SK-N-SH (cell line): ENCODE data around the gene AGO1. TPM values are rescaled to one million over a fixed set of nuclear protein-coding genes. Genes with fewer than 3 reads are reported as not detected.

Experiments
- CTCF ChIA-PET: fragments of 300-600, 350-600 bp; formaldehyde crosslinking; extraction: SDS; loops from one replicate; lab custom pipeline; 2021; lab: Yijun Ruan, JAX
- POLR2A ChIA-PET: fragments of 350-600 bp; sonication (Branson Sonifier 250); formaldehyde crosslinking; extraction: SDS; loops from one replicate; lab custom pipeline; 2020; ENCODE audit warnings: antibody characterized with exemption, inconsistent platforms; lab: Yijun Ruan, JAX
- DNase-seq: peaks from one replicate; pipeline ENCODE4 v3.0.0; 2012
- H2AFZ ChIP-seq: fragments of 200-600 bp; sonication (generic); 2 replicates; pipeline ENCODE4 v1.8.1; 2016; ENCODE audit warnings: antibody characterized with exemption, mild to moderate bottlenecking, low read depth
- H3F3A ChIP-seq: fragments of 200-600 bp; sonication (generic); replicated peaks from 2 replicates; pipeline ENCODE3; 2016; ENCODE audit warnings: antibody characterized with exemption, mild to moderate bottlenecking; ENCODE audit not compliant: insufficient read depth
- H3K27ac ChIP-seq, 2 experiments: fragments of 200-500 bp in 1 of 2; fragments of 200-600 bp in 1 of 2; sonication (Bioruptor generic) in 1 of 2; sonication (generic), shearing (Covaris generic) in 1 of 2; 2 replicates each; pipeline versions ENCODE4 v1.5.1 to v1.6.1; 2014 to 2016; ENCODE audit warnings: low read depth in 2 of 2, inconsistent platforms in 1 of 2, low read length in 1 of 2, mild to moderate bottlenecking in 1 of 2, mixed read lengths in 1 of 2
- H3K27me3 ChIP-seq: fragments of 200-600 bp; sonication (generic), shearing (Covaris generic); 2 replicates; pipeline ENCODE4 v1.6.1; 2016; ENCODE audit warnings: mixed run types; ENCODE audit not compliant: insufficient read depth
- H3K36me3 ChIP-seq, 2 experiments: fragments of 200-500 bp in 1 of 2; fragments of 200-600 bp in 1 of 2; sonication (Bioruptor generic) in 1 of 2; sonication (generic) in 1 of 2; replicated peaks in 1 of 2; 2 replicates each; pipeline versions ENCODE3 to v1.5.1; 2014 to 2016; ENCODE audit warnings: low read length in 1 of 2, mild to moderate bottlenecking in 1 of 2; ENCODE audit not compliant: insufficient read depth in 2 of 2, control insufficient read depth in 1 of 2
- H3K4me1 ChIP-seq, 2 experiments: fragments of 200-500 bp in 1 of 2; fragments of 200-600 bp in 1 of 2; sonication (Bioruptor generic) in 1 of 2; sonication (generic), shearing (Covaris generic) in 1 of 2; 2 replicates each; pipeline versions ENCODE4 v1.5.1 to v1.6.1; 2014 to 2016; ENCODE audit warnings: low read depth in 1 of 2, low read length in 1 of 2, mixed run types in 1 of 2; ENCODE audit not compliant: insufficient read depth in 2 of 2, control insufficient read depth in 1 of 2
- H3K4me2 ChIP-seq: fragments of 200-600 bp; sonication (generic), shearing (Covaris generic); 2 replicates; pipeline ENCODE4 v1.6.1; 2017; ENCODE audit warnings: mixed run types
- H3K4me3 ChIP-seq, 2 experiments: fragments of 200-500 bp in 1 of 2; fragments of 200-600 bp in 1 of 2; sonication (Bioruptor generic) in 1 of 2; sonication (generic), shearing (Covaris generic) in 1 of 2; 2 replicates each; pipeline versions ENCODE4 v1.5.1 to v1.8.1; 2014 to 2016; ENCODE audit warnings: low read depth in 2 of 2, inconsistent platforms in 1 of 2, low read length in 1 of 2, mild to moderate bottlenecking in 1 of 2, mixed read lengths in 1 of 2, moderate library complexity in 1 of 2
- H3K79me2 ChIP-seq: fragments of 200-600 bp; sonication (generic); 2 replicates; pipeline ENCODE4 v1.8.1; 2017; ENCODE audit warnings: mild to moderate bottlenecking; ENCODE audit not compliant: insufficient read depth
- H3K9ac ChIP-seq: fragments of 200-600 bp; sonication (generic); 2 replicates; pipeline ENCODE4 v1.6.1; 2017; ENCODE audit warnings: mixed run types
- H3K9me2 ChIP-seq: fragments of 200-600 bp; sonication (generic); 2 replicates; pipeline ENCODE4 v1.6.1; 2017; ENCODE audit warnings: mixed run types
- H3K9me3 ChIP-seq: fragments of 200-600 bp; sonication (generic); 2 replicates; pipeline ENCODE4 v1.6.1; 2017; ENCODE audit warnings: mixed run types, mild to moderate bottlenecking, moderate library complexity
- H4K20me1 ChIP-seq: fragments of 200-600 bp; sonication (generic); 2 replicates; pipeline ENCODE4 v1.6.1; 2017; ENCODE audit warnings: mild to moderate bottlenecking, mixed run types; ENCODE audit not compliant: insufficient read depth
- ELF1 ChIP-seq: IDR thresholded peaks from 2 replicates; pipeline ENCODE4 v1.4.0; 2012
- FOSL2 ChIP-seq: IDR thresholded peaks from 2 replicates; pipeline ENCODE4 v1.4.0; 2012; ENCODE audit warnings: low read depth, mild to moderate bottlenecking, moderate library complexity, borderline replicate concordance
- FOXM1 ChIP-seq: IDR thresholded peaks from 2 replicates; pipeline ENCODE4 v1.4.0; 2012; ENCODE audit warnings: low read depth, mild to moderate bottlenecking
- GABPA ChIP-seq: IDR thresholded peaks from 2 replicates; pipeline ENCODE4 v1.4.0; 2012; ENCODE audit warnings: low read depth, mild to moderate bottlenecking
- GATA2 ChIP-seq: sonication (generic); formaldehyde crosslinking; IDR thresholded peaks from 2 replicates; pipeline ENCODE4 v1.5.0; 2020; ENCODE audit warnings: mild to moderate bottlenecking, missing genetic modification reagents
- IRF3 ChIP-seq: fragments of 150-350 bp; IDR thresholded peaks from 2 replicates; pipeline ENCODE4 v1.6.1; 2016; ENCODE audit warnings: mild to moderate bottlenecking, low read depth, low read length
- JUND ChIP-seq: IDR thresholded peaks from 2 replicates; pipeline ENCODE4 v1.4.0; 2012
- MEF2A ChIP-seq: IDR thresholded peaks from 2 replicates; pipeline ENCODE4 v1.4.0; 2012; ENCODE audit warnings: low read depth, borderline replicate concordance
- MXI1 ChIP-seq: IDR thresholded peaks from 2 replicates; pipeline ENCODE4 v1.6.1; 2012; ENCODE audit warnings: mild to moderate bottlenecking, low read depth, low read length, improper control_type of control experiment
- RAD21 ChIP-seq: IDR thresholded peaks from 2 replicates; pipeline ENCODE4 v1.6.1; 2012; ENCODE audit warnings: mild to moderate bottlenecking, low read length
- REST ChIP-seq: IDR thresholded peaks from 2 replicates; pipeline ENCODE4 v1.6.1; 2012; ENCODE audit warnings: mild to moderate bottlenecking, low read depth, low read length, moderate library complexity
- RXRA ChIP-seq: IDR thresholded peaks from 2 replicates; pipeline ENCODE4 v1.4.0; 2012; ENCODE audit warnings: low read depth, mild to moderate bottlenecking, borderline replicate concordance
- SIN3A ChIP-seq: IDR thresholded peaks from 2 replicates; pipeline ENCODE4 v1.6.1; 2012; ENCODE audit warnings: low read depth, mild to moderate bottlenecking, low read length, moderate library complexity, borderline replicate concordance
- SMC3 ChIP-seq: IDR thresholded peaks from 2 replicates; pipeline ENCODE4 v1.6.1; 2012; ENCODE audit warnings: low read depth, low read length, improper control_type of control experiment
- USF2 ChIP-seq: fragments of 150-350 bp; IDR thresholded peaks from 2 replicates; pipeline ENCODE4 v1.6.1; 2017; ENCODE audit warnings: antibody characterized with exemption, low read length, low read depth, borderline replicate concordance
- YY1 ChIP-seq: IDR thresholded peaks from 2 replicates; pipeline ENCODE4 v1.4.0; 2012; ENCODE audit warnings: low read depth, mild to moderate bottlenecking
- WGBS: methylation state at CpG from one replicate; pipeline ENCODE4 v1.1.6; 2017; ENCODE audit warnings: low lambda C conversion rate; 5-methylcytosine and 5-hydroxymethylcytosine counted together
- polyA plus RNA-seq, 3 experiments: library from polyadenylated mRNA; depleted of rRNA; stranded (reverse); fragments of >200 nt; gene quantifications; 2 replicates each; pipeline ENCODE4 v1.2.3, GENCODE V29; 2012
- TF ChIP-seq, protein P1 (sequence below): IDR thresholded peaks from 2 replicates; pipeline ENCODE4 v1.4.0; 2012; ENCODE audit warnings: low read depth, borderline replicate concordance
- TF ChIP-seq, protein P2 (sequence below): IDR thresholded peaks from 2 replicates; pipeline ENCODE4 v1.4.0; 2012; ENCODE audit warnings: low read depth, borderline replicate concordance

Gene AGO1
- polyA plus RNA-seq, 1 of the 3 experiments (the other 2 are of a cell fraction) = 7.8 TPM

DNA sequence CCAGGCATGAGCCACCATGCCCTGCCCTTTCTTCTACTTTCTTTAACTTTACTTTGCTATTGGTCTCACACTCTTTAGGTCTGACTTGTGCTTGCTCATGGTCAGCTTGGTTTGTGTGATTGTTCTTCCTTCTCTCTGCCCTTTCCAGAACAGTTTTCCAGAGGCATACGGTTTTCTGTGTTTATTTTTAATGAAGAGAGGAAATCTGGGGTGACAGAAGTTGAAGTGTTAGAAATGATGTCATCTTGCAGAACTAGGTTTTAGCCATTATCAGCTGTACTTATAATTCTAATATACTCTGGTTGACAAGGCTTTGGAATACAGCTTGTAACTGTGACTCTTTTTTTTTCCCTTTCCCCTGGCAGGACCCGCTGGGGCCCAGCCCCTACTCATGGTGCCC, 62.3 kb downstream of the AGO1 start:
- H3K9ac ChIP-seq = no peak overlapping the region
- H3K27ac ChIP-seq = no peak overlapping the region
- H3K79me2 ChIP-seq = peaks cover 76% of the 10 kb centered on the region
- 79% methylated on average over 2 of the region's 2 CpGs for WGBS
- peaks cover 7 to 18% of the 10 kb centered on the region in 2 experiments for H3K36me3 ChIP-seq
- DNase-seq = no peak
- no peak overlapping the region for H2AFZ ChIP-seq
- H4K20me1 ChIP-seq = peaks cover 24% of the 10 kb centered on the region; the same call in 1 of the 2 replicates
- peaks cover 0 to 8% of the 10 kb centered on the region in 2 experiments; a peak in 1 of 4 replicates for H3K4me1 ChIP-seq
- H3F3A ChIP-seq = peaks cover 5% of the 10 kb centered on the region
- H3K4me3 ChIP-seq = no peak overlapping the region
- ChIA-PET POLR2A (no interaction called here), CTCF (no interaction called here)
- no peak for TF ChIP-seq FOSL2
- TF ChIP-seq USF2 = no peak
- TF ChIP-seq, protein P1, sequence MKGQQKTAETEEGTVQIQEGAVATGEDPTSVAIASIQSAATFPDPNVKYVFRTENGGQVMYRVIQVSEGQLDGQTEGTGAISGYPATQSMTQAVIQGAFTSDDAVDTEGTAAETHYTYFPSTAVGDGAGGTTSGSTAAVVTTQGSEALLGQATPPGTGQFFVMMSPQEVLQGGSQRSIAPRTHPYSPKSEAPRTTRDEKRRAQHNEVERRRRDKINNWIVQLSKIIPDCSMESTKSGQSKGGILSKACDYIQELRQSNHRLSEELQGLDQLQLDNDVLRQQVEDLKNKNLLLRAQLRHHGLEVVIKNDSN = no peak
- TF ChIP-seq ELF1 = no peak
- TF ChIP-seq FOXM1 = no peak
- no peak for TF ChIP-seq JUND
- TF ChIP-seq MXI1 = no peak
- TF ChIP-seq YY1 = no peak
- no peak for TF ChIP-seq REST
- no peak for TF ChIP-seq IRF3
- no peak for TF ChIP-seq SMC3
- TF ChIP-seq SIN3A = no peak
- TF ChIP-seq MEF2A = no peak
- no peak for TF ChIP-seq RAD21
- TF ChIP-seq, protein P2, sequence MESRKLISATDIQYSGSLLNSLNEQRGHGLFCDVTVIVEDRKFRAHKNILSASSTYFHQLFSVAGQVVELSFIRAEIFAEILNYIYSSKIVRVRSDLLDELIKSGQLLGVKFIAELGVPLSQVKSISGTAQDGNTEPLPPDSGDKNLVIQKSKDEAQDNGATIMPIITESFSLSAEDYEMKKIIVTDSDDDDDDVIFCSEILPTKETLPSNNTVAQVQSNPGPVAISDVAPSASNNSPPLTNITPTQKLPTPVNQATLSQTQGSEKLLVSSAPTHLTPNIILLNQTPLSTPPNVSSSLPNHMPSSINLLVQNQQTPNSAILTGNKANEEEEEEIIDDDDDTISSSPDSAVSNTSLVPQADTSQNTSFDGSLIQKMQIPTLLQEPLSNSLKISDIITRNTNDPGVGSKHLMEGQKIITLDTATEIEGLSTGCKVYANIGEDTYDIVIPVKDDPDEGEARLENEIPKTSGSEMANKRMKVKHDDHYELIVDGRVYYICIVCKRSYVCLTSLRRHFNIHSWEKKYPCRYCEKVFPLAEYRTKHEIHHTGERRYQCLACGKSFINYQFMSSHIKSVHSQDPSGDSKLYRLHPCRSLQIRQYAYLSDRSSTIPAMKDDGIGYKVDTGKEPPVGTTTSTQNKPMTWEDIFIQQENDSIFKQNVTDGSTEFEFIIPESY = no peak
- TF ChIP-seq GABPA = no peak
- no peak for TF ChIP-seq RXRA
- TF ChIP-seq GATA2 (CRISPR knock-in tag) = no peak
- H3K9me3 ChIP-seq = no peaks in the 10 kb centered on the region
- no peaks in the 10 kb centered on the region for H3K9me2 ChIP-seq
- H3K27me3 ChIP-seq = no peaks in the 10 kb centered on the region
- H3K4me2 ChIP-seq = no peak overlapping the region
